GM19397 (cell line): ENCODE results near the gene BCOR.

Source experiments
- ATAC-seq: cut with Tn5 transposase; IDR thresholded peaks from one replicate; pipeline ENCODE4 v1.9.1; 2021; ENCODE audit warnings: mild to moderate bottlenecking, moderate library complexity; ENCODE audit not compliant: unreplicated experiment

The BCOR gene

GRCh38 chrX:40097504-40098263 lies at the start of gene BCOR:
Gene BCOR, minus strand, starts transcription at chrX:40097958. Its CDS starts 20,029 bp downstream, at chrX:40077929.
- no peak for ATAC-seq

GRCh38 chrX:40147126-40147952 lies 49.6 kb upstream of the BCOR start:
- ATAC-seq, result no peak

GRCh38 chrX:40146262-40147125 lies 48.7 kb upstream of the BCOR start:
- ATAC-seq, result no peak

- no peak for ATAC-seq
These were observed 48.1 kb upstream of the BCOR start for GRCh38 chrX:40145923-40146261.

GRCh38 chrX:40145001-40145922 lies 47.5 kb upstream of the BCOR start:
- no peak for ATAC-seq

GRCh38 chrX:40144576-40144975 lies 46.8 kb upstream of the BCOR start:
- ATAC-seq, result no peak

GRCh38 chrX:40143987-40144386 lies 46.2 kb upstream of the BCOR start:
- ATAC-seq, result no peak

- ATAC-seq, result no peak
These were observed 45.2 kb upstream of the BCOR start for GRCh38 chrX:40143001-40143400.

- no peak for ATAC-seq
These were observed 44.7 kb upstream of the BCOR start for GRCh38 chrX:40142417-40142816.

GRCh38 chrX:40140706-40141499 lies 43.1 kb upstream of the BCOR start:
- no peak for ATAC-seq

- no peak for ATAC-seq
These were observed 35.0 kb upstream of the BCOR start for GRCh38 chrX:40132751-40133150.

- no peak for ATAC-seq
These were observed 34.0 kb upstream of the BCOR start for GRCh38 chrX:40131654-40132337.

GRCh38 chrX:40130207-40130606 lies 32.4 kb upstream of the BCOR start:
- no peak for ATAC-seq

- ATAC-seq, result no peak
These were observed 29.3 kb upstream of the BCOR start for GRCh38 chrX:40127052-40127451.

- ATAC-seq, result no peak
These were observed 24.7 kb upstream of the BCOR start for GRCh38 chrX:40122487-40122886.

- no peak for ATAC-seq
These were observed 23.9 kb upstream of the BCOR start for GRCh38 chrX:40121618-40122017.

- no peak for ATAC-seq
These were observed 23.3 kb upstream of the BCOR start for GRCh38 chrX:40120838-40121580.

- no peak for ATAC-seq
These were observed 20.0 kb upstream of the BCOR start for GRCh38 chrX:40117715-40118285.
